GM12872 (cell line): ENCODE data around the gene LSS.
A peak's percentile ranks its signal among the peaks of the same experiment; 100 is the strongest.

Experiments used
- TF ChIP-seq, protein P1 (sequence below): IDR thresholded peaks from 3 replicates; pipeline ENCODE4 v1.5.1; 2011; ENCODE audit warnings: low read depth, mild to moderate bottlenecking, low read length, moderate library complexity; ENCODE audit not compliant: insufficient read depth

LSS gene

GRCh38 chr21:46252840-46253239 is 24.3 kb upstream of the LSS start:
- TF ChIP-seq, protein P1, sequence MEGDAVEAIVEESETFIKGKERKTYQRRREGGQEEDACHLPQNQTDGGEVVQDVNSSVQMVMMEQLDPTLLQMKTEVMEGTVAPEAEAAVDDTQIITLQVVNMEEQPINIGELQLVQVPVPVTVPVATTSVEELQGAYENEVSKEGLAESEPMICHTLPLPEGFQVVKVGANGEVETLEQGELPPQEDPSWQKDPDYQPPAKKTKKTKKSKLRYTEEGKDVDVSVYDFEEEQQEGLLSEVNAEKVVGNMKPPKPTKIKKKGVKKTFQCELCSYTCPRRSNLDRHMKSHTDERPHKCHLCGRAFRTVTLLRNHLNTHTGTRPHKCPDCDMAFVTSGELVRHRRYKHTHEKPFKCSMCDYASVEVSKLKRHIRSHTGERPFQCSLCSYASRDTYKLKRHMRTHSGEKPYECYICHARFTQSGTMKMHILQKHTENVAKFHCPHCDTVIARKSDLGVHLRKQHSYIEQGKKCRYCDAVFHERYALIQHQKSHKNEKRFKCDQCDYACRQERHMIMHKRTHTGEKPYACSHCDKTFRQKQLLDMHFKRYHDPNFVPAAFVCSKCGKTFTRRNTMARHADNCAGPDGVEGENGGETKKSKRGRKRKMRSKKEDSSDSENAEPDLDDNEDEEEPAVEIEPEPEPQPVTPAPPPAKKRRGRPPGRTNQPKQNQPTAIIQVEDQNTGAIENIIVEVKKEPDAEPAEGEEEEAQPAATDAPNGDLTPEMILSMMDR, result no peak

DNA sequence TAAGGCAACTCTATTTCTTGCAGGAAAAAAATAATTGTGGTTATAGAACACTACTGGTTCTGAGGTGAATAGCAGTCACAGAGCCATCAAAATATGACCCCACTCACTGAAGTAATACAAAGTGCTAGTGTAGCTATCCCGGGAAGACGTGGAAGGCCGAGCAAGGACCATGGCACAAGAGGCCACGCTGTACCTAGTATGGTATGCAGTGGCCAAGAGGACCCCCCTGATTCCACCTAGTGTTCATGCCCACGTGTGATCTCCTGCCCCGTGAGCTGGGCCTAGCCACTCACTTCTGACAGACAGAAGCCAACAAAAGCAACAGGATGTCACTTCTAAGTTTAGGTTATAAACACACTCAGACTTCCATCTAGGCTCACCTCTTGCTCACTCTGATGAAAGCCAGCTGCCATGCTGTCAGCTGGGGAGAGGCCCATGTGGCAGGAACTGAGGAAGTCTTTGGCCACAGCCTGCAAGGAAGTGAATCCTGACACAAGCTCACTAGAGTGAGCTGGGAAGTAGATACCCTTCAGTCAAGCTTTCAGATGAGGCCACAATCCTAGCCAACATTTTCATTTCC is 21.7 kb upstream of the LSS start:
- TF ChIP-seq, protein P1, result no peak

- TF ChIP-seq, protein P1, result no peak
Measured at GRCh38 chr21:46248827-46249226, 20.3 kb upstream of the LSS start.

DNA sequence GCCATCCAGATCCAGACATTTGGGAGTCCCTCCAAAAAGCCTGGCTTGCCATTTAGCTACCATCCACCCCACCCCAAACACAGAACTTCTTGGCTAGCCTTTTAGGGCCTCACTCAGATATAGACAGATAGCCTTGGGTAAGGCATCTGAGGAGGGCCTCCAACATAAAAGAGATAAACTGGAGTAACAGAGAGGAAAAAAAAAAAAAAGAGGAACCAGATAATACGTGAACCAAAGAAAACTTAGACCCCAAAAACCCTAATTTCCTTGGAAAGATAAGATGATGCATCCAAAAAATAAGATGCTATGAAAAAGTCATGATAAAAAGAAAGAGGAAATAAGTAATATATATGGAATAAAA is 19.8 kb upstream of the LSS start:
- TF ChIP-seq, protein P1, result no peak

- TF ChIP-seq, protein P1, result no peak
Measured at GRCh38 chr21:46247699-46248421, 19.3 kb upstream of the LSS start.

GRCh38 chr21:46246345-46246744 is 17.8 kb upstream of the LSS start:
- TF ChIP-seq, protein P1, result no peak

- TF ChIP-seq, protein P1, result 0 out of 3 replicates have a peak, but pooled peaks have one; percentile 24
Measured at GRCh38 chr21:46245213-46245915, 16.8 kb upstream of the LSS start.
